ENCODE measurements around the gene DLG2. TPM values are rescaled to one million over a fixed set of nuclear protein-coding genes. Genes with fewer than 3 reads are reported as not detected.

DLG2 gene
- total and polyA plus RNA-seq, 7 donors, result 0.60 to 25.8 (median 9.7) TPM; not detected in 1

GRCh38 chr11:84870486-84870885 lies 756.7 kb downstream of the DLG2 start:
- Histone ChIP-seq H3K9me3 (no peaks in the 10 kb centered on the region), H3K4me1 (peaks cover 0 to 14% (median 5%) of the 10 kb centered on the region in 4 donors), H3K4me3 (no peak overlapping the region), H3K36me3 (no peaks in the 10 kb centered on the region), H3K27ac (no peak overlapping the region), H3K27me3 (no peaks in the 10 kb centered on the region)
- WGBS, 2 donors, result 94% methylated on average over 1 of the region's 1 CpG
- intact Hi-C loops (cut with DNase I), result no loop called here
- DNase-seq, result no peak
- TF ChIP-seq, protein P1, sequence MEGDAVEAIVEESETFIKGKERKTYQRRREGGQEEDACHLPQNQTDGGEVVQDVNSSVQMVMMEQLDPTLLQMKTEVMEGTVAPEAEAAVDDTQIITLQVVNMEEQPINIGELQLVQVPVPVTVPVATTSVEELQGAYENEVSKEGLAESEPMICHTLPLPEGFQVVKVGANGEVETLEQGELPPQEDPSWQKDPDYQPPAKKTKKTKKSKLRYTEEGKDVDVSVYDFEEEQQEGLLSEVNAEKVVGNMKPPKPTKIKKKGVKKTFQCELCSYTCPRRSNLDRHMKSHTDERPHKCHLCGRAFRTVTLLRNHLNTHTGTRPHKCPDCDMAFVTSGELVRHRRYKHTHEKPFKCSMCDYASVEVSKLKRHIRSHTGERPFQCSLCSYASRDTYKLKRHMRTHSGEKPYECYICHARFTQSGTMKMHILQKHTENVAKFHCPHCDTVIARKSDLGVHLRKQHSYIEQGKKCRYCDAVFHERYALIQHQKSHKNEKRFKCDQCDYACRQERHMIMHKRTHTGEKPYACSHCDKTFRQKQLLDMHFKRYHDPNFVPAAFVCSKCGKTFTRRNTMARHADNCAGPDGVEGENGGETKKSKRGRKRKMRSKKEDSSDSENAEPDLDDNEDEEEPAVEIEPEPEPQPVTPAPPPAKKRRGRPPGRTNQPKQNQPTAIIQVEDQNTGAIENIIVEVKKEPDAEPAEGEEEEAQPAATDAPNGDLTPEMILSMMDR (IDR thresholded peaks at IDR 0.05), result no peak
- TF ChIP-seq POLR2AphosphoS5 (IDR thresholded peaks at IDR 0.05) (no peak), EP300 (IDR thresholded peaks at IDR 0.05) (no peak), POLR2A (IDR thresholded peaks at IDR 0.05) (no peak)

DNA sequence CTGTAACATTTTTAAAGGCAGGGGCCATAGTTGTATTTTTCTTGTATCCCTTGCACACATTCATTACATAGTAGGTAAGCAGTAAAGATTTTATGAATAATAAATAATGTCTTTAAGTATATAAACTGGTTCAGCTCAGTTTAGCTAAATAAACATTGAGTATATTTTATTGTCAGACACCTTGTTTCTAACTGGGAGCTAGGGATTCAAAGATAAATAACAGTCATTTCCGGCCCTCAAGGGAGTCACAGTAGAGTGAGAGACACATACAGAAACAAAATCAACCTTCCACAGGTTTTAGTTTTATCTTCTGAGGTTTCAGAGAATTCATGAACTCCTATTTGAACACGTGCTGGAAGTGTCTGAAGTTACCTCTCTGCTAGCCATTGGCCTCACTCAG lies 760.2 kb downstream of the DLG2 start:
- TF ChIP-seq POLR2AphosphoS5 (IDR thresholded peaks at IDR 0.05) (no peak), EP300 (IDR thresholded peaks at IDR 0.05) (no peak), POLR2A (IDR thresholded peaks at IDR 0.05) (no peak)
- TF ChIP-seq, protein P1 (IDR thresholded peaks at IDR 0.05), result no peak
- WGBS, 2 donors, result 42 to 61% methylated on average over 2 of the region's 2 CpGs
- H3K27ac ChIP-seq, result no peak overlapping the region

GRCh38 chr11:84865791-84866535 lies 761.2 kb downstream of the DLG2 start:
- TF ChIP-seq POLR2AphosphoS5 (IDR thresholded peaks at IDR 0.05), result no peak
- TF ChIP-seq, protein P1 (IDR thresholded peaks at IDR 0.05), result no peak
- no peak for TF ChIP-seq EP300 (IDR thresholded peaks at IDR 0.05)
- TF ChIP-seq POLR2A (IDR thresholded peaks at IDR 0.05), result no peak
- intact Hi-C loops (cut with DNase I), result no loop called here

More for the DNA sequence above, 760.2 kb downstream of the DLG2 start:
- no peaks in the 10 kb centered on the region for H3K27me3 ChIP-seq
- intact Hi-C loops (cut with DNase I), result no loop called here
- H3K4me1 ChIP-seq, result peaks cover 0 to 14% (median 7%) of the 10 kb centered on the region in 4 donors
- H3K36me3 ChIP-seq, result no peaks in the 10 kb centered on the region
- H3K9me3 ChIP-seq, result no peaks in the 10 kb centered on the region
- no peak for DNase-seq
- H3K4me3 ChIP-seq, result no peak overlapping the region

DNA sequence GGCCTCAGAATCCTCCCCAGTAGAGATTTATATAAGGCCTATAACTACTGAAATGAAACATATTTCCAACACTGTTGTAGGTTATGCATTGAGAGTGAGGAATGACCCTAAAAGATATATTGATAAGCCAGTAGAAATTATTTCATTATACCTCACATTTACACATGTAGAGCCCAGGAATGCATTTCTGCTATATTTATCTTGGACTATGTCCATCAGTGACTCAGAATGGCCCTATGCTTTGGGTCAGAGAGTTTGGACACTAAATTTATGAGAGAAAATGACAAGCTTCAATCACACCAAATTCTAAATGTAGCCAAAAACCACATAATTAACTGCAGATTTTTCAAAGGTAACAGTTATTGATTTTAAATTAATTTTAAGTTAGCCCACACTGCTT lies 761.9 kb downstream of the DLG2 start:
- H3K4me1 ChIP-seq, result peaks cover 0 to 14% (median 7%) of the 10 kb centered on the region in 4 donors
- H3K27me3 ChIP-seq, result no peaks in the 10 kb centered on the region
- intact Hi-C loops (cut with DNase I), result no loop called here
- TF ChIP-seq EP300 (IDR thresholded peaks at IDR 0.05) (no peak), POLR2A (IDR thresholded peaks at IDR 0.05) (no peak), POLR2AphosphoS5 (IDR thresholded peaks at IDR 0.05) (no peak)
- TF ChIP-seq, protein P1 (IDR thresholded peaks at IDR 0.05), result no peak
- no peak for DNase-seq
- no peak overlapping the region for H3K27ac ChIP-seq
- H3K9me3 ChIP-seq, result no peaks in the 10 kb centered on the region
- no peak overlapping the region for H3K4me3 ChIP-seq
- no peaks in the 10 kb centered on the region for H3K36me3 ChIP-seq

More at GRCh38 chr11:84865791-84866535, 761.2 kb downstream of the DLG2 start:
- Histone ChIP-seq H3K9me3 (no peaks in the 10 kb centered on the region), H3K36me3 (no peaks in the 10 kb centered on the region), H3K27me3 (no peaks in the 10 kb centered on the region), H3K27ac (no peak overlapping the region), H3K4me3 (no peak overlapping the region), H3K4me1 (peaks cover 0 to 14% (median 7%) of the 10 kb centered on the region in 4 donors)
- WGBS, 2 donors, result 89 to 91% methylated on average over 1 of the region's 1 CpG
- no peak for DNase-seq

Measured in sigmoid colon (tissue), 7 donors.